Measurements from ENCODE around the gene SHC3.

GRCh38 chr9:89154651-89155336 is 23.8 kb downstream of the SHC3 start:
- TF ChIP-seq JUNB (IDR thresholded peaks at IDR 0.05; ENCODE audit: unreplicated experiment) (no peak), CTCF (conservative IDR thresholded peaks at IDR 0.05; ENCODE audit: low read depth in 2 of 2) (no peak), POLR2AphosphoS5 (IDR thresholded peaks at IDR 0.05; ENCODE audit: low read depth) (no peak), ZNF114 (CRISPR knock-in tag; IDR thresholded peaks at IDR 0.05) (no peak), STAT1 (IDR thresholded peaks at IDR 0.05; ENCODE audit: unreplicated experiment) (no peak), ETS1 (IDR thresholded peaks at IDR 0.05) (no peak), CREB1 (CRISPR knock-in tag; IDR thresholded peaks at IDR 0.05; ENCODE audit: low read depth) (no peak), EZH2phosphoT487 (IDR thresholded peaks at IDR 0.05; ENCODE audit: unreplicated experiment) (no peak), EZH2 (IDR thresholded peaks at IDR 0.05; ENCODE audit: low read depth, unreplicated experiment) (no peak), ZNF331 (CRISPR knock-in tag; IDR thresholded peaks at IDR 0.05; ENCODE audit: low read depth) (no peak)
- TF ChIP-seq, protein P1, sequence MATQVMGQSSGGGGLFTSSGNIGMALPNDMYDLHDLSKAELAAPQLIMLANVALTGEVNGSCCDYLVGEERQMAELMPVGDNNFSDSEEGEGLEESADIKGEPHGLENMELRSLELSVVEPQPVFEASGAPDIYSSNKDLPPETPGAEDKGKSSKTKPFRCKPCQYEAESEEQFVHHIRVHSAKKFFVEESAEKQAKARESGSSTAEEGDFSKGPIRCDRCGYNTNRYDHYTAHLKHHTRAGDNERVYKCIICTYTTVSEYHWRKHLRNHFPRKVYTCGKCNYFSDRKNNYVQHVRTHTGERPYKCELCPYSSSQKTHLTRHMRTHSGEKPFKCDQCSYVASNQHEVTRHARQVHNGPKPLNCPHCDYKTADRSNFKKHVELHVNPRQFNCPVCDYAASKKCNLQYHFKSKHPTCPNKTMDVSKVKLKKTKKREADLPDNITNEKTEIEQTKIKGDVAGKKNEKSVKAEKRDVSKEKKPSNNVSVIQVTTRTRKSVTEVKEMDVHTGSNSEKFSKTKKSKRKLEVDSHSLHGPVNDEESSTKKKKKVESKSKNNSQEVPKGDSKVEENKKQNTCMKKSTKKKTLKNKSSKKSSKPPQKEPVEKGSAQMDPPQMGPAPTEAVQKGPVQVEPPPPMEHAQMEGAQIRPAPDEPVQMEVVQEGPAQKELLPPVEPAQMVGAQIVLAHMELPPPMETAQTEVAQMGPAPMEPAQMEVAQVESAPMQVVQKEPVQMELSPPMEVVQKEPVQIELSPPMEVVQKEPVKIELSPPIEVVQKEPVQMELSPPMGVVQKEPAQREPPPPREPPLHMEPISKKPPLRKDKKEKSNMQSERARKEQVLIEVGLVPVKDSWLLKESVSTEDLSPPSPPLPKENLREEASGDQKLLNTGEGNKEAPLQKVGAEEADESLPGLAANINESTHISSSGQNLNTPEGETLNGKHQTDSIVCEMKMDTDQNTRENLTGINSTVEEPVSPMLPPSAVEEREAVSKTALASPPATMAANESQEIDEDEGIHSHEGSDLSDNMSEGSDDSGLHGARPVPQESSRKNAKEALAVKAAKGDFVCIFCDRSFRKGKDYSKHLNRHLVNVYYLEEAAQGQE (IDR thresholded peaks at IDR 0.05; ENCODE audit: unreplicated experiment) = no peak

Data from GM23338 (cell line).